ENCODE measurements around the gene PDLIM7.

- no peak for TF ChIP-seq CTCF (IDR thresholded peaks at IDR 0.05)
- no peak for TF ChIP-seq ZFX (IDR thresholded peaks at IDR 0.05; ENCODE audit: borderline replicate concordance)
These were observed 1.2 kb downstream of the PDLIM7 start for GRCh38 chr5:177496070-177496726.
